Measurements from ENCODE around the gene SLC29A1.

GRCh38 chr6:44276667-44277640 is 53.6 kb downstream of the SLC29A1 start:
- TF ChIP-seq POLR2A (IDR thresholded peaks at IDR 0.05) = no peak
- no peak for TF ChIP-seq CTCF (IDR thresholded peaks at IDR 0.05)
